GM12892 (cell line): ENCODE results near the gene LNX1.

ENCODE experiments used
- POLR2A ChIP-seq: IDR thresholded peaks from 2 replicates; pipeline ENCODE4 v1.6.1; 2011; ENCODE audit warnings: low read depth, low read length, control low read depth
- POLR2AphosphoS5 ChIP-seq: IDR thresholded peaks from 2 replicates; pipeline ENCODE4 v1.6.1; 2011; ENCODE audit warnings: low read depth, low read length, control low read depth

DNA sequence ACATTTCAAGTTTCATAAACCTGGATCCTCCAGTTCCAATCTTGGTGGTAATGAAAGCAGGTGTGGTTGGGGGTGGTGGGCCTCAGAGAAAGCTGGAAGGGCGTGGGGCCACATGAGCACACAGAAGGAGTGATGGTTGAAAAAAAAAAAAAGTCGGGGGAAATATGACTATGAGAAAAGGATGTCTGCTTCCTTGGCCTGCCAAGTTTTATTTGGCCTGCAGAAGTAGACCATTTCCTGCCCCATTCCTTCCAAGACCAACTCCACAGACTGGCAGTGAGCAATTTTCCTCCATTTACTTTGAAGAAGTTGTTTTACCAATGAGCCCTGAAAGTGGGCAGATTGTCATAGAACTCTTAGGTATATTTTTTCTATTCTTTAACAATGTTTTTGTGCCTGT, 43.3 kb downstream of the LNX1 start:
- TF ChIP-seq POLR2AphosphoS5 = no peak
- TF ChIP-seq POLR2A = no peak
